K562 (cell line): ENCODE results near the gene RTBDN. TPM values are rescaled to one million over a fixed set of nuclear protein-coding genes. Genes with fewer than 3 reads are reported as not detected.
"Not testable (repeated sequence)": the region's sequence is repeated elsewhere in the genome, so short reads cannot be mapped to it uniquely, and the experiment has no call there.

Source experiments
- ATAC-seq: fragments of 200-7000 bp; cut with Tn5 transposase; 3 replicates; pipeline ENCODE4 v1.9.1; 2020; ENCODE audit warnings: moderate library complexity
- BruUV-seq: library from RNA; stranded (reverse); fragments of 400-500 nt; replicated peaks from 2 replicates; lab custom pipeline; 2021; lab: Mats Ljungman, UMichigan
- CTCF ChIA-PET: fragments of 300-600 bp; formaldehyde crosslinking; extraction: SDS; loops from one replicate; lab custom pipeline; 2021; ENCODE audit warnings: low intra/inter-chr PET ratio; lab: Yijun Ruan, JAX
- POLR2A ChIA-PET: fragments of 300-600, 350-650 bp; sonication (Branson Sonifier 250); formaldehyde crosslinking; extraction: SDS; loops from one replicate; lab custom pipeline; 2021; ENCODE audit warnings: antibody characterized with exemption, inconsistent platforms; lab: Yijun Ruan, JAX
- DNase-seq, 4 experiments: peaks; one replicate each; pipeline versions ENCODE4 v3.0.0 to v3.0.0-alpha.2; 2011 to 2018; ENCODE audit warnings: low spot score in 3 of 4, mixed read lengths in 3 of 4; ENCODE audit errors: extremely low read depth in 1 of 4
- FAIRE-seq: peaks from 2 replicates; lab custom pipeline; 2011; peaks lifted over from hg19 to GRCh38; lab: Jason Lieb, UNC
- H2AFZ ChIP-seq: 2 replicates; pipeline ENCODE4 v1.6.0; 2011; ENCODE audit warnings: low read depth, low read length, control low read depth, inconsistent platforms
- H3K27ac ChIP-seq: fragments of 200-600 bp; 3 replicates; pipeline ENCODE4 v1.8.0; 2011; ENCODE audit warnings: low read depth, mild to moderate bottlenecking, control low read depth, inconsistent platforms, low read length, moderate library complexity, mixed read lengths; ENCODE audit errors: extremely low read depth
- H3K27me3 ChIP-seq, 2 experiments: fragments of 300-600 bp in 1 of 2; 2 replicates in 1 of 2; 3 replicates in 1 of 2; pipeline versions ENCODE4 v1.6.0 to v1.8.0; 2011; ENCODE audit warnings: inconsistent platforms in 2 of 2, low read length in 2 of 2, mild to moderate bottlenecking in 1 of 2, mixed read lengths in 1 of 2, moderate library complexity in 1 of 2; ENCODE audit not compliant: control insufficient read depth in 2 of 2, insufficient read depth in 2 of 2
- H3K36me3 ChIP-seq: fragments of 300-600 bp; 3 replicates; pipeline ENCODE4 v1.8.0; 2011; ENCODE audit warnings: mild to moderate bottlenecking, low read length, inconsistent platforms; ENCODE audit not compliant: control insufficient read depth, insufficient read depth
- H3K4me1 ChIP-seq, 2 experiments: fragments of 200-600 bp in 1 of 2; replicated peaks in 1 of 2; 2 replicates in 1 of 2; 3 replicates in 1 of 2; pipeline versions ENCODE4 v1.5.1 to v1.8.0; 2011; ENCODE audit warnings: inconsistent platforms in 2 of 2, low read length in 2 of 2, mild to moderate bottlenecking in 1 of 2, mixed read lengths in 1 of 2, moderate library complexity in 1 of 2; ENCODE audit not compliant: control insufficient read depth in 2 of 2, insufficient read depth in 2 of 2
- H3K4me2 ChIP-seq: 2 replicates; pipeline ENCODE4 v1.6.1; 2011; ENCODE audit warnings: low read length, control low read depth, inconsistent platforms, mixed read lengths; ENCODE audit not compliant: insufficient read depth
- H3K4me3 ChIP-seq: fragments of 200-600 bp; sonication (generic), shearing (Covaris generic); 2 replicates; pipeline ENCODE4 v1.5.1; 2016; ENCODE audit warnings: control low read depth, inconsistent platforms
- H3K79me2 ChIP-seq: fragments of 200-600 bp; 3 replicates; pipeline ENCODE4 v1.8.0; 2011; ENCODE audit warnings: low read length, inconsistent platforms; ENCODE audit not compliant: control insufficient read depth, insufficient read depth
- H3K9ac ChIP-seq, 2 experiments: 2 replicates each; pipeline versions ENCODE4 v1.6.0 to v1.6.1; 2011; ENCODE audit warnings: low read depth in 2 of 2, low read length in 2 of 2, control low read depth in 1 of 2, inconsistent platforms in 1 of 2, mild to moderate bottlenecking in 1 of 2, mixed read lengths in 1 of 2; ENCODE audit not compliant: insufficient read depth in 1 of 2
- H3K9me1 ChIP-seq: one replicate; pipeline ENCODE4 v1.6.0; 2011; ENCODE audit warnings: inconsistent platforms, mild to moderate bottlenecking, low read length, moderate library complexity; ENCODE audit not compliant: control insufficient read depth, insufficient read depth
- H3K9me3 ChIP-seq: replicated peaks from 2 replicates; pipeline ENCODE4 v1.5.1; 2011; ENCODE audit warnings: low read depth, low read length, inconsistent platforms; ENCODE audit not compliant: control insufficient read depth, insufficient read depth
- H4K20me1 ChIP-seq: replicated peaks from 2 replicates; pipeline ENCODE4 v1.6.1; 2011; ENCODE audit warnings: low read length, inconsistent platforms, mixed read lengths; ENCODE audit not compliant: control insufficient read depth, insufficient read depth
- ZNF121 ChIP-seq: sonication (generic); formaldehyde crosslinking; conservative IDR thresholded peaks from 2 replicates; pipeline ENCODE4 v1.8.0; 2022; ENCODE audit warnings: missing genetic modification reagents
- WGBS: fragments of 100-300 bp; shearing (Covaris generic); methylation state at CpG from one replicate; pipeline ENCODE4 v1.1.6; 2016; ENCODE audit warnings: low coverage, mixed read lengths; ENCODE audit not compliant: insufficient coverage; ENCODE audit errors: missing lambda C conversion rate; 5-methylcytosine and 5-hydroxymethylcytosine counted together
- in situ Hi-C: fragments of 300-500 bp; cut with MboI; formaldehyde crosslinking; loops from 4 replicates; pipeline ENCODE4 v1.15.0; 2018; ENCODE audit warnings: inconsistent platforms, mixed read lengths
- intact Hi-C: fragments of 100-400 bp; cut with micrococcal nuclease; formaldehyde crosslinking; loops from 2 replicates; pipeline ENCODE4 v1.14.2; 2022
- polyA plus RNA-seq, 8 experiments: library from polyadenylated mRNA; depleted of rRNA in 4 of 8; stranded (reverse) in 5 of 8; unstranded in 3 of 8; fragments of >200 nt; fragmentation: Nextera tagmentation in 2 of 8; fragmentation: Illumina TruSeq in 1 of 8; extraction: Ambion mirVana in 2 of 8; extraction: Trizol in 1 of 8; gene quantifications; 2 replicates each; pipeline versions ENCODE4 v1.2.1 to v1.2.3, GENCODE V29; 2011 to 2014; ENCODE audit warnings: inconsistent platforms in 1 of 8, missing spikeins in 1 of 8
- total RNA-seq, 7 experiments: library from RNA; depleted of rRNA in 6 of 7; stranded (reverse); fragments of >200 nt in 6 of 7; fragmentation: Illumina TruSeq in 2 of 7; extraction: Trizol in 2 of 7; gene quantifications; 2 replicates each; pipeline versions ENCODE4 v1.2.1 to v1.2.3, GENCODE V29; 2011 to 2021; ENCODE audit warnings: low replicate concordance in 1 of 7
- TF ChIP-seq, protein P1 (sequence below): sonication (generic); formaldehyde crosslinking; IDR thresholded peaks from 2 replicates; pipeline ENCODE4 v1.8.1; 2023; ENCODE audit warnings: mild to moderate bottlenecking, missing genetic modification reagents
- TF ChIP-seq, protein P2 (sequence below): fragments of 250-450 bp; sonication (Bioruptor Pico); IDR thresholded peaks from 2 replicates; pipeline ENCODE4 v1.8.0; 2022; ENCODE audit warnings: inconsistent platforms, mild to moderate bottlenecking, moderate library complexity, borderline replicate concordance

The RTBDN gene
- total and polyA plus RNA-seq, 9 of the 15 experiments (the other 6 are each of a cell fraction or from before 2014, with no cell fraction given), result 0.20 to 2.3 (median 0.72) TPM; not detected in 1

DNA sequence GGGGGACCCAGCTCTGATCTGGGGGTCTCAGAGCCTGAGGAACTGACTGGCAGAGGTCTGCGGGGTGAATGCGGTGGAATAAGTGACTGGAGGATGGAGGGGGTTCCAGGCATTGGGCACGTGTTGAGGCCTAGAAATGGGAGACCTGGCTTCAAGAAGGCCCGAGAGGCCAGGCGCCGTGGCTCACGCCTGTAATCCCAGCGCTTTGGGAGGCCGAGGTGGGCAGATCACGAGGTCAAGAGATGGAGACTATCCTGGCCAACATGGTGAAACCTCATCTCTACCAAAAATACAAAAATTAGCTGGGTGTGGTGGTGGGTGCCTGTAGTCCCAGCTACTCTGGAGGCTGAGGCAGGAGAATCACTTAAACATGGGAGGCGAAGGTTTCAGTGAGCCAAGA lies 16.6 kb downstream of the RTBDN start:
- TF ChIP-seq, protein P1, sequence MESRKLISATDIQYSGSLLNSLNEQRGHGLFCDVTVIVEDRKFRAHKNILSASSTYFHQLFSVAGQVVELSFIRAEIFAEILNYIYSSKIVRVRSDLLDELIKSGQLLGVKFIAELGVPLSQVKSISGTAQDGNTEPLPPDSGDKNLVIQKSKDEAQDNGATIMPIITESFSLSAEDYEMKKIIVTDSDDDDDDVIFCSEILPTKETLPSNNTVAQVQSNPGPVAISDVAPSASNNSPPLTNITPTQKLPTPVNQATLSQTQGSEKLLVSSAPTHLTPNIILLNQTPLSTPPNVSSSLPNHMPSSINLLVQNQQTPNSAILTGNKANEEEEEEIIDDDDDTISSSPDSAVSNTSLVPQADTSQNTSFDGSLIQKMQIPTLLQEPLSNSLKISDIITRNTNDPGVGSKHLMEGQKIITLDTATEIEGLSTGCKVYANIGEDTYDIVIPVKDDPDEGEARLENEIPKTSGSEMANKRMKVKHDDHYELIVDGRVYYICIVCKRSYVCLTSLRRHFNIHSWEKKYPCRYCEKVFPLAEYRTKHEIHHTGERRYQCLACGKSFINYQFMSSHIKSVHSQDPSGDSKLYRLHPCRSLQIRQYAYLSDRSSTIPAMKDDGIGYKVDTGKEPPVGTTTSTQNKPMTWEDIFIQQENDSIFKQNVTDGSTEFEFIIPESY (CRISPR knock-in tag), result 0 out of 2 replicates have a peak, but pooled peaks have one; percentile 50
- FAIRE-seq, H3K9ac ChIP-seq, H3K79me2 ChIP-seq, H3K9me3 ChIP-seq, ATAC-seq, H4K20me1 ChIP-seq, H3K27ac ChIP-seq, intact Hi-C loops, DNase-seq, H3K27me3 ChIP-seq, in situ Hi-C loops, H3K9me1 ChIP-seq, H3K4me3 ChIP-seq, H2AFZ ChIP-seq, BruUV-seq, H3K4me2 ChIP-seq: not testable (repeated sequence)
- Histone ChIP-seq H3K36me3 (peaks cover 16% of the 10 kb centered on the region; the same call in 2 of the 3 replicates), H3K4me1 (peaks cover 2 to 11% of the 10 kb centered on the region in 2 experiments; a peak in 1 of 5 replicates)
- POLR2A ChIA-PET, result interaction anchor here (0.7 to 2.5 kb wide), 2 partner anchors 12 to 701 kb away, joined by 4 to 9 read pairs; no protein-coding TSS in a partner anchor
- WGBS, result 89% methylated on average over 11 of the region's 11 CpGs
- CTCF ChIA-PET, result interaction anchor here (0.7 kb wide), 1 partner anchor 69 kb away, joined by 3 read pairs; no protein-coding TSS in a partner anchor

DNA sequence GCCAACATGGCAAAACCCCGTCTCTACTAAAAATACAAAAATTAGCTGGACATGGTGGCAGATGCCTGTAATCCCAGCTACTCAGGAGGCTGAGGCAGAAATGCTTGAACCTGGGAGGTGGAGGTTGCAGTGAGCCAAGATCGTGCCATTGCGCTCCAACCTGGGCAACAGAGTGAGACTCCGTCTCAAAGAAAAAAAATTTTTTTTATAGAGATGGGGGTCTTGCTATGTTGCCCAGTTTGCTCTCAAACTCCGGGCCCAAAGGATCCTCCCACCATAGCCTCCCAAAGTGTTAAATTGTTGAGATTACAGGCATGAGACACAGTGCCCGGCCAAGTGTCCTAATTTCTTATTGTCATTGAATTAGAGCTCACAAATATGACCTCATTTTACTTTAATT lies 17.2 kb downstream of the RTBDN start:
- ATAC-seq, result not testable (repeated sequence)

More for the DNA sequence above, 17.2 kb downstream of the RTBDN start:
- H3K9me1 ChIP-seq, in situ Hi-C loops, FAIRE-seq, H3K79me2 ChIP-seq, intact Hi-C loops, BruUV-seq, H3K4me3 ChIP-seq, H3K9me3 ChIP-seq, H2AFZ ChIP-seq, H4K20me1 ChIP-seq, H3K27me3 ChIP-seq, H3K9ac ChIP-seq, H3K4me2 ChIP-seq, DNase-seq, H3K27ac ChIP-seq: not testable (repeated sequence)
- TF ChIP-seq ZNF121, result peak; percentile 60
- TF ChIP-seq, protein P2, sequence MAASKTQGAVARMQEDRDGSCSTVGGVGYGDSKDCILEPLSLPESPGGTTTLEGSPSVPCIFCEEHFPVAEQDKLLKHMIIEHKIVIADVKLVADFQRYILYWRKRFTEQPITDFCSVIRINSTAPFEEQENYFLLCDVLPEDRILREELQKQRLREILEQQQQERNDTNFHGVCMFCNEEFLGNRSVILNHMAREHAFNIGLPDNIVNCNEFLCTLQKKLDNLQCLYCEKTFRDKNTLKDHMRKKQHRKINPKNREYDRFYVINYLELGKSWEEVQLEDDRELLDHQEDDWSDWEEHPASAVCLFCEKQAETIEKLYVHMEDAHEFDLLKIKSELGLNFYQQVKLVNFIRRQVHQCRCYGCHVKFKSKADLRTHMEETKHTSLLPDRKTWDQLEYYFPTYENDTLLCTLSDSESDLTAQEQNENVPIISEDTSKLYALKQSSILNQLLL (CRISPR knock-in tag), result 0 out of 2 replicates have a peak, but pooled peaks have one; percentile 26
- CTCF ChIA-PET, result interaction anchor here (0.7 kb wide), 1 partner anchor 68 kb away, joined by 3 read pairs; no protein-coding TSS in a partner anchor
- 84% methylated on average over 6 of the region's 6 CpGs for WGBS
- peaks cover 16% of the 10 kb centered on the region; the same call in 2 of the 3 replicates for H3K36me3 ChIP-seq
- POLR2A ChIA-PET, result interaction anchor here (2.5 to 2.8 kb wide), 2 partner anchors 11 to 13 kb away, joined by 9 read pairs; partner anchors contain the start of gene RNASEH2A
- peaks cover 2 to 11% of the 10 kb centered on the region in 2 experiments; a peak in 1 of 5 replicates for H3K4me1 ChIP-seq
